BJ (cell line): ENCODE measurements around the gene LRRN4. TPM values are rescaled to one million over a fixed set of nuclear protein-coding genes. Genes with fewer than 3 reads are reported as not detected.

Source experiments
- CTCF ChIA-PET: fragments of 350-600 bp; formaldehyde crosslinking; extraction: SDS; loops from one replicate; lab custom pipeline; 2021; ENCODE audit warnings: antibody characterized with exemption, inconsistent platforms; lab: Yijun Ruan, JAX
- POLR2A ChIA-PET: fragments of 300-600 bp; sonication (Branson Sonifier 250); formaldehyde crosslinking; extraction: SDS; loops from one replicate; lab custom pipeline; 2021; ENCODE audit warnings: antibody characterized with exemption; lab: Charles Lee
- DNase-seq: peaks from one replicate; pipeline ENCODE4 v3.0.0-alpha.2; 2011; ENCODE audit warnings: low read depth
- H3K27me3 ChIP-seq: 2 replicates; pipeline ENCODE4 v1.6.0; 2011; ENCODE audit warnings: low read length; ENCODE audit not compliant: control insufficient read depth, insufficient read depth
- H3K36me3 ChIP-seq: 2 replicates; pipeline ENCODE4 v1.5.1; 2011; ENCODE audit warnings: low read length; ENCODE audit not compliant: control insufficient read depth, insufficient read depth
- H3K4me3 ChIP-seq: 2 replicates; pipeline ENCODE4 v1.5.1; 2011; ENCODE audit warnings: low read depth, mild to moderate bottlenecking, control low read depth, low read length
- polyA plus RNA-seq: library from polyadenylated mRNA; depleted of rRNA; stranded (reverse); fragments of >200 nt; gene quantifications from 2 replicates; pipeline ENCODE4 v1.2.3, GENCODE V29; 2011
- TF ChIP-seq, protein P1 (sequence below): IDR thresholded peaks from 2 replicates; pipeline ENCODE4 v1.5.1; 2011; ENCODE audit warnings: low read depth, mild to moderate bottlenecking, control low read depth, inconsistent platforms, low read length, moderate library complexity; ENCODE audit not compliant: insufficient read depth

LRRN4 gene
- polyA plus RNA-seq, 1 experiment, result 0.06 TPM

GRCh38 chr20:6095409-6095808 lies 41.5 kb upstream of the LRRN4 start:
- POLR2A ChIA-PET, result no interaction called here
- H3K4me3 ChIP-seq, result no peak overlapping the region
- no peaks in the 10 kb centered on the region for H3K36me3 ChIP-seq
- TF ChIP-seq, protein P1, sequence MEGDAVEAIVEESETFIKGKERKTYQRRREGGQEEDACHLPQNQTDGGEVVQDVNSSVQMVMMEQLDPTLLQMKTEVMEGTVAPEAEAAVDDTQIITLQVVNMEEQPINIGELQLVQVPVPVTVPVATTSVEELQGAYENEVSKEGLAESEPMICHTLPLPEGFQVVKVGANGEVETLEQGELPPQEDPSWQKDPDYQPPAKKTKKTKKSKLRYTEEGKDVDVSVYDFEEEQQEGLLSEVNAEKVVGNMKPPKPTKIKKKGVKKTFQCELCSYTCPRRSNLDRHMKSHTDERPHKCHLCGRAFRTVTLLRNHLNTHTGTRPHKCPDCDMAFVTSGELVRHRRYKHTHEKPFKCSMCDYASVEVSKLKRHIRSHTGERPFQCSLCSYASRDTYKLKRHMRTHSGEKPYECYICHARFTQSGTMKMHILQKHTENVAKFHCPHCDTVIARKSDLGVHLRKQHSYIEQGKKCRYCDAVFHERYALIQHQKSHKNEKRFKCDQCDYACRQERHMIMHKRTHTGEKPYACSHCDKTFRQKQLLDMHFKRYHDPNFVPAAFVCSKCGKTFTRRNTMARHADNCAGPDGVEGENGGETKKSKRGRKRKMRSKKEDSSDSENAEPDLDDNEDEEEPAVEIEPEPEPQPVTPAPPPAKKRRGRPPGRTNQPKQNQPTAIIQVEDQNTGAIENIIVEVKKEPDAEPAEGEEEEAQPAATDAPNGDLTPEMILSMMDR, result no peak
- CTCF ChIA-PET, result interaction anchor here (1.2 kb wide), 1 partner anchor 17 kb away, joined by 3 read pairs; no protein-coding TSS in a partner anchor
- H3K27me3 ChIP-seq, result no peaks in the 10 kb centered on the region
- no peak for DNase-seq

GRCh38 chr20:6094565-6094964 lies 40.7 kb upstream of the LRRN4 start:
- no peaks in the 10 kb centered on the region for H3K36me3 ChIP-seq
- no peaks in the 10 kb centered on the region for H3K27me3 ChIP-seq
- no peak overlapping the region for H3K4me3 ChIP-seq
- ChIA-PET POLR2A (no interaction called here), CTCF (interaction anchor here (2.6 kb wide), 1 partner anchor 16 kb away, joined by 8 read pairs; no protein-coding TSS in a partner anchor)
- TF ChIP-seq, protein P1, result no peak
- no peak for DNase-seq

DNA sequence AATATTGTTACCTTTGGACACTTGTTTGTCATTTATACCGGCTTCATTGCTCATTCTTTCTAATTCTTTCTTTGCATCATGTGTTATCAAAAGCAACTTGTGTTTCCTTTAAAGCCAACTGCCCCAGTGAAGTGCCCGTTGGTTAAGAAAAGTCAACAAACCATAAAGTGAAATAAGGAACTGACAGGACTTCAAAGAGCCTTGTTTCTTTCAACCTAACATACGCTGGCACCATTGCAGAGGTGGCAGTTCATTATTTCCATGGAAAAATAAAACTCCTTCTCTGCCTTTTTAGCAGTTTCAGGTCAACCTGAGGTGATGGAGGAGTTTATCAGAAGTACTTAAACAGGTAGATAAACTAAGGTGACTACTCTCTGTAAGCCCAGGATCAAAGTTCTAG lies 40.2 kb upstream of the LRRN4 start:
- H3K36me3 ChIP-seq, result no peaks in the 10 kb centered on the region
- H3K27me3 ChIP-seq, result no peaks in the 10 kb centered on the region
- TF ChIP-seq, protein P1, result no peak
- CTCF ChIA-PET, result interaction anchor here (2.6 kb wide), 1 partner anchor 15 kb away, joined by 8 read pairs; no protein-coding TSS in a partner anchor
- H3K4me3 ChIP-seq, result no peak overlapping the region
- DNase-seq, result no peak
- POLR2A ChIA-PET, result no interaction called here

- no peak overlapping the region for H3K4me3 ChIP-seq
- H3K36me3 ChIP-seq, result no peaks in the 10 kb centered on the region
- H3K27me3 ChIP-seq, result no peaks in the 10 kb centered on the region
- ChIA-PET CTCF (interaction anchor here (2.6 kb wide), 1 partner anchor 13 kb away, joined by 8 read pairs; no protein-coding TSS in a partner anchor), POLR2A (no interaction called here)
- DNase-seq, result no peak
- TF ChIP-seq, protein P1, result no peak
Measured at GRCh38 chr20:6091661-6092060, 37.8 kb upstream of the LRRN4 start.

GRCh38 chr20:6086868-6087267 lies 33.0 kb upstream of the LRRN4 start:
- ChIA-PET POLR2A (no interaction called here), CTCF (interaction anchor here (2.6 kb wide), 1 partner anchor 8 kb away, joined by 12 read pairs; no protein-coding TSS in a partner anchor)
- H3K4me3 ChIP-seq, result no peak overlapping the region
- no peaks in the 10 kb centered on the region for H3K27me3 ChIP-seq
- DNase-seq, result no peak
- H3K36me3 ChIP-seq, result no peaks in the 10 kb centered on the region
- TF ChIP-seq, protein P1, result no peak
